Prostate gland (tissue), 2 donors: ENCODE measurements around the gene PRKAR2A. TPM values are rescaled to one million over a fixed set of nuclear protein-coding genes. Genes with fewer than 3 reads are reported as not detected.

ENCODE experiments used
- DNase-seq: peaks from one replicate; pipeline ENCODE4 v3.0.0-alpha.2; 2019; ENCODE audit warnings: low spot score
- H3K27ac ChIP-seq, 2 donors: fragments of 200-600 bp; sonication (generic); 2 replicates each; pipeline ENCODE4 v1.5.1; 2017 to 2019
- H3K27me3 ChIP-seq: fragments of 200-600 bp; sonication (generic); replicated peaks from 2 replicates; pipeline ENCODE4 v1.5.1; 2019; ENCODE audit not compliant: insufficient read depth
- H3K36me3 ChIP-seq, 2 donors: fragments of 200-600 bp; sonication (generic); 1 replicate in 1 of 2; 2 replicates in 1 of 2; pipeline versions ENCODE4 v1.5.1 to v1.8.1; 2017 to 2019
- H3K4me1 ChIP-seq: fragments of 200-600 bp; sonication (generic); replicated peaks from 2 replicates; pipeline ENCODE4 v1.5.1; 2019
- H3K4me3 ChIP-seq, 2 donors: fragments of 200-600 bp; sonication (generic); 2 replicates each; pipeline ENCODE4 v1.5.1; 2017 to 2019
- H3K9me3 ChIP-seq: fragments of 200-600 bp; sonication (generic); 2 replicates; pipeline ENCODE4 v1.5.1; 2017
- POLR2A ChIP-seq: fragments of 450-650 bp; IDR thresholded peaks from one replicate; pipeline ENCODE4 v1.6.1; 2016; ENCODE audit warnings: antibody characterized with exemption, mild to moderate bottlenecking
- POLR2AphosphoS5 ChIP-seq: sonication (generic); formaldehyde crosslinking; IDR thresholded peaks from one replicate; pipeline ENCODE4 v1.6.1; 2017; ENCODE audit warnings: antibody characterized with exemption
- WGBS: methylation state at CpG from one replicate; pipeline ENCODE4 v1.1.5; 2018; 5-methylcytosine and 5-hydroxymethylcytosine counted together
- intact Hi-C: fragments of 100-400 bp; cut with DNase I; formaldehyde crosslinking; loops from one replicate; pipeline ENCODE4 v1.14.2; 2022
- total RNA-seq, 2 donors: library from RNA; depleted of rRNA; stranded (reverse); fragments of >200 nt; gene quantifications; one replicate each; pipeline ENCODE4 v1.1.0, GENCODE V29; 2016
- TF ChIP-seq, protein P1 (sequence below), 4 experiments: fragments of 200-600 bp in 2 of 4; fragments of 450-650 bp in 2 of 4; sonication (generic) in 2 of 4; IDR thresholded peaks; 1 replicate in 3 of 4; 2 replicates in 1 of 4; pipeline ENCODE4 v1.5.1; 2016 to 2019; ENCODE audit warnings: antibody characterized with exemption in 4 of 4, mild to moderate bottlenecking in 2 of 4, moderate library complexity in 2 of 4

Gene PRKAR2A
- total RNA-seq, 2 donors from 2014 or later: 33.7 to 35.3 TPM

DNA sequence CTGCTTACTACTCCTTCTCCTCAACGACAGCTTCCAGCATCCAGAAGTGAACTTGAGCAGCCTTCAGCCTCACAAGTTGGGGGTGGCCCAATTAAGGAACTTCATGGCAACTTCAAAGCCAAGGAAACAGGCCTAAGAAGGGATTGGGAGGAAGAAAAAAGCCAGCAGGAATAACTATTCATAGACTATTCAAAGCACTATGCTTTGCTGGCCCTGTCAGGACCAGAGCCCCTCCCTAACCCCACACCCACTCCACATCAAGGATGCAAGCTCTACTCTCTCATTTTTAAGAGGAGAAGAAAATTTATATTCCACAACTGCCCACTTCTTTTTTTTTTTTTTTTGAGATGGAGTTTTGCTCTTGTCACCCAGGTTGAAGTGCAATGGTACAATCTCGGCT is 10.0 kb upstream of the PRKAR2A start:
- Histone ChIP-seq H3K9me3 (no peaks in the 10 kb centered on the region), H3K4me1 (no peaks in the 10 kb centered on the region), H3K27me3 (no peaks in the 10 kb centered on the region), H3K4me3 (no peak overlapping the region), H3K27ac (no peak overlapping the region), H3K36me3 (no peaks in the 10 kb centered on the region)
- TF ChIP-seq, protein P1, sequence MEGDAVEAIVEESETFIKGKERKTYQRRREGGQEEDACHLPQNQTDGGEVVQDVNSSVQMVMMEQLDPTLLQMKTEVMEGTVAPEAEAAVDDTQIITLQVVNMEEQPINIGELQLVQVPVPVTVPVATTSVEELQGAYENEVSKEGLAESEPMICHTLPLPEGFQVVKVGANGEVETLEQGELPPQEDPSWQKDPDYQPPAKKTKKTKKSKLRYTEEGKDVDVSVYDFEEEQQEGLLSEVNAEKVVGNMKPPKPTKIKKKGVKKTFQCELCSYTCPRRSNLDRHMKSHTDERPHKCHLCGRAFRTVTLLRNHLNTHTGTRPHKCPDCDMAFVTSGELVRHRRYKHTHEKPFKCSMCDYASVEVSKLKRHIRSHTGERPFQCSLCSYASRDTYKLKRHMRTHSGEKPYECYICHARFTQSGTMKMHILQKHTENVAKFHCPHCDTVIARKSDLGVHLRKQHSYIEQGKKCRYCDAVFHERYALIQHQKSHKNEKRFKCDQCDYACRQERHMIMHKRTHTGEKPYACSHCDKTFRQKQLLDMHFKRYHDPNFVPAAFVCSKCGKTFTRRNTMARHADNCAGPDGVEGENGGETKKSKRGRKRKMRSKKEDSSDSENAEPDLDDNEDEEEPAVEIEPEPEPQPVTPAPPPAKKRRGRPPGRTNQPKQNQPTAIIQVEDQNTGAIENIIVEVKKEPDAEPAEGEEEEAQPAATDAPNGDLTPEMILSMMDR (IDR thresholded peaks at IDR 0.05): no peak
- TF ChIP-seq POLR2AphosphoS5 (no peak), POLR2A (no peak)
- 69% methylated on average over 2 of the region's 2 CpGs for WGBS
- no peak for DNase-seq
- intact Hi-C loops: no loop called here

DNA sequence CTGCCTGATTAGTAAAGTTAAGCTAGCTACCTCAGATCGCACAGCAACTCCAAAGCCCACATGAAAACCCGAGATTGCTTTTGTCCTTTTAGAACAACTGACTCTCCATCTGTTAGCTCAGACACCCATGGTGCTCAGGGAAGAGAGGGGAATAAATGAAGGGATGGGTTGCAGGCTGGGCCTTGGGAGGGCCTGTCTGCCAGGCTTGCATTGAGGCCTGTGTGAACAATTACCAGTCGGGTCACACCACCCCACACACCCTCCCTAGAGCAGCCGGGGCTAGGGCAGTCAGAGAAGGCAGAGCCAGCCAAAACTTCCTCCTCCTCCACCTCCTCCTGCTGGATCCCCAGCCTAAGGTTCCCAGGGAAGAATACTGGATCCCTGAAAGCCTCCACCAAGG is 8.8 kb upstream of the PRKAR2A start:
- WGBS: 51% methylated on average over 4 of the region's 4 CpGs
- TF ChIP-seq, protein P1 (IDR thresholded peaks at IDR 0.05): no peak
- TF ChIP-seq POLR2A (no peak), POLR2AphosphoS5 (no peak)
- no peaks in the 10 kb centered on the region for H3K4me1 ChIP-seq
- no peak overlapping the region for H3K27ac ChIP-seq
- DNase-seq: no peak
- H3K27me3 ChIP-seq: no peaks in the 10 kb centered on the region
- H3K36me3 ChIP-seq: no peaks in the 10 kb centered on the region
- H3K4me3 ChIP-seq: no peak overlapping the region
- H3K9me3 ChIP-seq: no peaks in the 10 kb centered on the region
- intact Hi-C loops: no loop called here

DNA sequence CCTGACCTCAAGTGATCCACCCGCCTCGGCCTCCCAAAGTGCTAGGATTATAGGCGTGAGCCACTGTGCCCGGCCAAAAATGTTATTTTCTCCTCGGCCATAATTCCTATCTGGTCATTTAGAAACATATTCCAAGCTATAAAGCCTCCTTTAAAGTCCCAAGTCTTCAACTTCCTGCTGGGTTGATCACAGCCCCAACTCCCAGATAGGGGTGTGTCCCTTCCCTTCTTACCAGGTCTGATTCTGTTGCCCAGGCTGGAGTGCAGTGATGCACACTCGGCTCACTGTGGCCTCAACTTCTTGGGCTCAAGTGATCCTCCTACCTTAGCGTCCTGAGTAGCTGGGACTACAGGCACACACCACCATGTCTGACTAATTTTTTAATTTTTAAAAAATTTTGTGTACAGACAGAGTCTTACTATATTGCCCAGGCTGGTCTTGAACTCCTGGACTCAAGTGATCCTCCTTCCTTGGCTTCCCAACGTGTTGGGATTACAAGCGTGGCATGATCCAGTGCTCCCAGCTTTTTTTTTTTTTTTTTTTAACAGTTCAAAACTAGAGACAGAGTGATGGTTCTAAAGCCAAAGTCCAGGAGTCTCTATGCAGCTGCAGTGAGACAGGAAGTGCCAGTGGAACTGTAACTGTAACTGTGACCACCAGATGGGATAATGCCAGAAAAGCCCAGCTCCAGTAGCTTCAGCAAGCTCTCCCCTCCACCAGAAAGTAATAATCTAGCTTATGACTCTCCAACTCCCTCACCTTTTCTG is 8.2 kb upstream of the PRKAR2A start:
- WGBS: 90% methylated on average over 9 of the region's 9 CpGs
- no peak overlapping the region for H3K4me3 ChIP-seq
- TF ChIP-seq, protein P1 (IDR thresholded peaks at IDR 0.05): no peak
- TF ChIP-seq POLR2A: no peak
- no peak for TF ChIP-seq POLR2AphosphoS5
- H3K27ac ChIP-seq: no peak overlapping the region
- intact Hi-C loops: no loop called here
- DNase-seq: no peak
- no peaks in the 10 kb centered on the region for H3K27me3 ChIP-seq
- H3K4me1 ChIP-seq: no peaks in the 10 kb centered on the region
- no peaks in the 10 kb centered on the region for H3K9me3 ChIP-seq
- H3K36me3 ChIP-seq: no peaks in the 10 kb centered on the region

DNA sequence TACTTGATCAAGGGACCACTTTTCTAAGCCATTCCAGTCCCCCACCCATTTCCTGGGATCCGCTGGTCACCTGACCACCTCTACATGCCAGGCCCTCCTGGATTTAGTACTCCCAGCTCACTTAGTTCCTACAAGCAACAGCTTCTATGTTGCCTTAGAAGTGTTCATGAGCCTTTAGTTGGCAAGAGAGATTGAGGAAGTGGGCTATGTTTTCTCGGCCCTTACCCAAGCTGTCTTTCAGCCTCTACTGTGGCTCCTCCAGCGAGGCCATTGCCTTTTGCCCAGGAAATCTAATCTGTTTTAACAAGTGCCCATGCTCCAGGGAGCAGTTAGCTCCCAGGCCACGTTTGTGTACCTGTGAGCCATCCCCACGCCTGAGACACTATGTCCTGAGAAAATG is 4.5 kb upstream of the PRKAR2A start:
- H3K27ac ChIP-seq: no peak overlapping the region
- intact Hi-C loops: no loop called here
- no peaks in the 10 kb centered on the region for H3K27me3 ChIP-seq
- no peak overlapping the region for H3K4me3 ChIP-seq
- WGBS: 99% methylated on average over 5 of the region's 5 CpGs
- H3K36me3 ChIP-seq: no peaks in the 10 kb centered on the region
- no peak for DNase-seq
- TF ChIP-seq, protein P1 (IDR thresholded peaks at IDR 0.05): no peak
- TF ChIP-seq POLR2AphosphoS5 (no peak), POLR2A (no peak)
- H3K4me1 ChIP-seq: peaks cover 6% of the 10 kb centered on the region
- no peaks in the 10 kb centered on the region for H3K9me3 ChIP-seq

DNA sequence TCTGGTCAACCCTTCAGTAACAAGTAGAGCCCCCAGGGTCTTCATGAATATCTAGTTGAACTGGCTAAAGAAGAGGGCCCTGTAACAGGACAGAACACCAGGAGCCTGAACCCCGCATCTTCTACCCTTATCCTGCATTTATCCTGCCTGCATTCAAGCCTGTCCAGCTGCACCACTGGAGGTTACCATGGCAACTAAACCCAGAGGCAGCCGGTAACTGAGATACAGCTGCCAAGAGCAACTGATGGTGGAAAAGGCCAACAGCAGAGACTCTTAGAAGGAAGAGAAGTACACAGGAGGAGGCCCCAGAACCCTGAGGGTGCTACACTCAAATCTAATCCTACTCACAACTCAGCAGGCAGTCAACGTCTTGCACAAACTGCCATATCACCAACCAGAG is 3.7 kb upstream of the PRKAR2A start:
- intact Hi-C loops: no loop called here

More for the DNA sequence above, 3.7 kb upstream of the PRKAR2A start:
- Histone ChIP-seq H3K9me3 (no peaks in the 10 kb centered on the region), H3K27ac (no peak overlapping the region), H3K27me3 (no peaks in the 10 kb centered on the region), H3K36me3 (no peaks in the 10 kb centered on the region), H3K4me3 (no peak overlapping the region), H3K4me1 (peaks cover 10% of the 10 kb centered on the region)
- TF ChIP-seq POLR2A (no peak), POLR2AphosphoS5 (no peak)
- TF ChIP-seq, protein P1 (IDR thresholded peaks at IDR 0.05): no peak
- no peak for DNase-seq
- WGBS: 53% methylated on average over 3 of the region's 3 CpGs
